ENCODE measurements around the gene KCNK3. TPM values are rescaled to one million over a fixed set of nuclear protein-coding genes. Genes with fewer than 3 reads are reported as not detected.

The KCNK3 gene
- polyA plus RNA-seq, 1 of the 3 experiments (the other 2 are of a cell fraction) = 0.16 TPM

DNA sequence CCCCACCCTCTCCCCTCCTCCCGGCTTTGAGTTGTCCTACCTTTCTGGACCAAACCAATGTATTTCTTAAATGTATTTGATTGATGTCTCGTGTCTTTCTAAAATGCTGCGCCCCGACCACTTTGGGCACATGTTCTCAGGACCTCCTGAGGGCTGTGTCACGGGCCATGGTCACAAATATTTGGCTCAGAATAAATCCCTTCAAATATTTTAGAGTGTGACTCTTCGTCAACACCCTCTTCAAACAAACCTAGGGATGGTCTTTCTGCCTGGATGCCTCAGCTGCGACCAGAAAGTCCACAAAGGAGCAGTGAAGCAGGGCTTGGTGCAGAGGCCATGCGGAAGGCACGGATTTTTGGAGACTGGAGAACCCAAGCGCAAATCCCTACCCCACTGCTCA is 70.5 kb downstream of the KCNK3 start:
- no peak overlapping the region for H2AFZ ChIP-seq (ENCODE audit: low read depth)
- 97% methylated on average over 10 of the region's 10 CpGs for WGBS (ENCODE audit: low lambda C conversion rate)
- H3K9me2 ChIP-seq = no peaks in the 10 kb centered on the region
- no peaks in the 10 kb centered on the region for H3F3A ChIP-seq (replicated peaks; ENCODE audit: insufficient read depth)
- peaks cover 14 to 17% of the 10 kb centered on the region in 2 experiments for H3K4me1 ChIP-seq (ENCODE audit: control insufficient read depth in 1 of 2, insufficient read depth in 2 of 2, low read depth in 1 of 2, low read length in 1 of 2)
- H3K4me3 ChIP-seq (ENCODE audit: low read depth in 2 of 2, low read length in 1 of 2) = no peak overlapping the region
- no peaks in the 10 kb centered on the region for H3K9me3 ChIP-seq
- no peak overlapping the region for H3K4me2 ChIP-seq
- no peaks in the 10 kb centered on the region for H3K27me3 ChIP-seq (ENCODE audit: insufficient read depth)
- POLR2A ChIA-PET = no interaction called here
- peaks cover 45% of the 10 kb centered on the region for H3K79me2 ChIP-seq (ENCODE audit: insufficient read depth)
- TF ChIP-seq, protein P1, sequence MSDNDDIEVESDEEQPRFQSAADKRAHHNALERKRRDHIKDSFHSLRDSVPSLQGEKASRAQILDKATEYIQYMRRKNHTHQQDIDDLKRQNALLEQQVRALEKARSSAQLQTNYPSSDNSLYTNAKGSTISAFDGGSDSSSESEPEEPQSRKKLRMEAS (IDR thresholded peaks at IDR 0.05; ENCODE audit: low read depth) = no peak
- H3K9ac ChIP-seq = no peak overlapping the region
- CTCF ChIA-PET = interaction anchor here (0.7 to 3.6 kb wide), 5 partner anchors 18 to 185 kb away, joined by 3 to 17 read pairs (median 5); no protein-coding TSS in a partner anchor
- peaks cover 2% of the 10 kb centered on the region in 2 experiments for H3K36me3 ChIP-seq (replicated peaks in 1 of 2; ENCODE audit: control insufficient read depth in 1 of 2, insufficient read depth in 2 of 2, low read length in 1 of 2)
- peaks cover 9% of the 10 kb centered on the region; the same call in 1 of the 2 replicates for H4K20me1 ChIP-seq (ENCODE audit: insufficient read depth)
- DNase-seq = no peak
- H3K27ac ChIP-seq (ENCODE audit: low read depth in 2 of 2, low read length in 1 of 2) = no peak overlapping the region

DNA sequence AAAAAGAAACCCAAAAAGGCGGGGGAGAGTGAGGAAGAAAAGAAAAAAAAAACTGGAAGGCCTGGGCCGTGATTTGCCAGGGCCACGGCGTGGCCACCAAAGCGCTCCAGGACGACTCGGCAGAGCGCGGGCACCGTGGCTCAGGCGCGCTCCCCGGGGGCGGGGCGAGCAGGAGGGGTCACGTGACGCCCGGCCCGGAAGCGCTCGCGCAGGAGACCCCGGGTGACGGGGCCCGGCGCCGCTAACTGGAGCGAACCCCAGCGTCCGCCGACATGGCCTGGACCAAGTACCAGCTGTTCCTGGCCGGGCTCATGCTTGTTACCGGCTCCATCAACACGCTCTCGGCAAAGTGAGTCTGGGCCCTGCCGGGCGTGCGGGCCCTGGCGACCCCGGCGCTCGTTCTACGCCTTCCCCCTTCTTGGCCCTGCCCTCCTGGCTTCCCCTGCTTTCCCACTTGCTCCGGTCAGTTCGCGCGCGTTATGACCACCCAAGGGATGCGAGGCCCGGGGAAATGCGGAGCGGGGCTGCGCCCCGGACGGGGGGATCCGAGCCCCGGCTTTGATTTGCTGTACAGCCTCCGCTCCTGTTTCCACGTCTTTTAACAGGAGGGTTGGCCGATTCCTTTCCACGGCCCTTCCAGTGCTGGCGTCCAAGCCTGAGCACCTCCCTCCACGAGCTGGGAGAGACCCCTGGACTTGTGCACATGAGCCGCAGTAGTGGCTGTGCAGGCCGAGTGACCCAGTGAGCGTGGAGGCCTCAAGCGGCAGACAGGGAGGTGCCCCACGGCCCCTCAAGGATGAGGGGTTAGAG is 71.8 kb downstream of the KCNK3 start, which contains the start of gene SLC35F6:
Gene SLC35F6, plus strand, starts transcription at position 207 of the 810 bp plus-strand sequence. Its CDS starts 66 bp downstream, at position 273.
- H3K4me3 ChIP-seq (ENCODE audit: low read depth in 2 of 2, low read length in 1 of 2) = peak within 1 kb of the TSS; percentile 85 to 96
- no peaks in the 10 kb centered on the region for H3K9me3 ChIP-seq
- ChIA-PET POLR2A (interaction anchor here (0.9 kb wide), 1 partner anchor 11 kb away, joined by 3 read pairs; no protein-coding TSS in a partner anchor), CTCF (interaction anchor here (0.6 to 3.6 kb wide), 9 partner anchors 9 to 286 kb away, joined by 3 to 17 read pairs (median 5); a partner anchor contains a TSS)
- H4K20me1 ChIP-seq (ENCODE audit: insufficient read depth) = peaks cover 21% of the 10 kb centered on the region; the same call in 1 of the 2 replicates
- peak within 1 kb of the TSS; percentile 94 for H3K4me2 ChIP-seq
- peak within 1 kb of the TSS; percentile 63 to 84 for H3K27ac ChIP-seq (ENCODE audit: low read depth in 2 of 2, low read length in 1 of 2)
- 3% methylated on average over 39 of the region's 68 CpGs for WGBS (ENCODE audit: low lambda C conversion rate)
- peak; percentile 99 for DNase-seq
- peaks cover 2 to 4% of the 10 kb centered on the region in 2 experiments for H3K36me3 ChIP-seq (replicated peaks in 1 of 2; ENCODE audit: control insufficient read depth in 1 of 2, insufficient read depth in 2 of 2, low read length in 1 of 2)
- H3K9ac ChIP-seq = peak within 1 kb of the TSS; percentile 91
- peaks cover 57% of the 10 kb centered on the region for H3K79me2 ChIP-seq (ENCODE audit: insufficient read depth)
- TF ChIP-seq TAF1 (IDR thresholded peaks at IDR 0.05; ENCODE audit: borderline replicate concordance, low read depth, low read length) = peak; percentile 60; the same call in 1 of the 2 replicates
- TF ChIP-seq FOXJ3 (CRISPR knock-in tag; IDR thresholded peaks at IDR 0.05) = no peak
- TF ChIP-seq, protein P2, sequence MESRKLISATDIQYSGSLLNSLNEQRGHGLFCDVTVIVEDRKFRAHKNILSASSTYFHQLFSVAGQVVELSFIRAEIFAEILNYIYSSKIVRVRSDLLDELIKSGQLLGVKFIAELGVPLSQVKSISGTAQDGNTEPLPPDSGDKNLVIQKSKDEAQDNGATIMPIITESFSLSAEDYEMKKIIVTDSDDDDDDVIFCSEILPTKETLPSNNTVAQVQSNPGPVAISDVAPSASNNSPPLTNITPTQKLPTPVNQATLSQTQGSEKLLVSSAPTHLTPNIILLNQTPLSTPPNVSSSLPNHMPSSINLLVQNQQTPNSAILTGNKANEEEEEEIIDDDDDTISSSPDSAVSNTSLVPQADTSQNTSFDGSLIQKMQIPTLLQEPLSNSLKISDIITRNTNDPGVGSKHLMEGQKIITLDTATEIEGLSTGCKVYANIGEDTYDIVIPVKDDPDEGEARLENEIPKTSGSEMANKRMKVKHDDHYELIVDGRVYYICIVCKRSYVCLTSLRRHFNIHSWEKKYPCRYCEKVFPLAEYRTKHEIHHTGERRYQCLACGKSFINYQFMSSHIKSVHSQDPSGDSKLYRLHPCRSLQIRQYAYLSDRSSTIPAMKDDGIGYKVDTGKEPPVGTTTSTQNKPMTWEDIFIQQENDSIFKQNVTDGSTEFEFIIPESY (IDR thresholded peaks at IDR 0.05; ENCODE audit: borderline replicate concordance, low read depth) = no peak
- TF ChIP-seq ELF1 (IDR thresholded peaks at IDR 0.05) = peak; percentile 85
- peak; percentile 85 for TF ChIP-seq POLR2AphosphoS5 (IDR thresholded peaks at IDR 0.05; ENCODE audit: low read depth, low read length)
- TF ChIP-seq, protein P3, sequence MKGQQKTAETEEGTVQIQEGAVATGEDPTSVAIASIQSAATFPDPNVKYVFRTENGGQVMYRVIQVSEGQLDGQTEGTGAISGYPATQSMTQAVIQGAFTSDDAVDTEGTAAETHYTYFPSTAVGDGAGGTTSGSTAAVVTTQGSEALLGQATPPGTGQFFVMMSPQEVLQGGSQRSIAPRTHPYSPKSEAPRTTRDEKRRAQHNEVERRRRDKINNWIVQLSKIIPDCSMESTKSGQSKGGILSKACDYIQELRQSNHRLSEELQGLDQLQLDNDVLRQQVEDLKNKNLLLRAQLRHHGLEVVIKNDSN (IDR thresholded peaks at IDR 0.05; ENCODE audit: borderline replicate concordance, low read depth) = peak; percentile 99
- TF ChIP-seq FOXM1 (IDR thresholded peaks at IDR 0.05; ENCODE audit: low read depth) = no peak
- TF ChIP-seq, protein P4, sequence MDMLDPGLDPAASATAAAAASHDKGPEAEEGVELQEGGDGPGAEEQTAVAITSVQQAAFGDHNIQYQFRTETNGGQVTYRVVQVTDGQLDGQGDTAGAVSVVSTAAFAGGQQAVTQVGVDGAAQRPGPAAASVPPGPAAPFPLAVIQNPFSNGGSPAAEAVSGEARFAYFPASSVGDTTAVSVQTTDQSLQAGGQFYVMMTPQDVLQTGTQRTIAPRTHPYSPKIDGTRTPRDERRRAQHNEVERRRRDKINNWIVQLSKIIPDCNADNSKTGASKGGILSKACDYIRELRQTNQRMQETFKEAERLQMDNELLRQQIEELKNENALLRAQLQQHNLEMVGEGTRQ (IDR thresholded peaks at IDR 0.05; ENCODE audit: borderline replicate concordance, low read depth, low read length) = peak; percentile 88
- peak; percentile 69 for TF ChIP-seq GABPA (IDR thresholded peaks at IDR 0.05; ENCODE audit: low read depth)
- TF ChIP-seq GATA2 (CRISPR knock-in tag; IDR thresholded peaks at IDR 0.05) = no peak
- peak; percentile 73 for TF ChIP-seq MXI1 (IDR thresholded peaks at IDR 0.05; ENCODE audit: low read depth, low read length)
- TF ChIP-seq, protein P1 (IDR thresholded peaks at IDR 0.05; ENCODE audit: low read depth) = peak; percentile 73
- TF ChIP-seq SIN3A (IDR thresholded peaks at IDR 0.05; ENCODE audit: borderline replicate concordance, low read depth, low read length) = 0 out of 2 replicates have a peak, but pooled peaks have one; percentile 51
- TF ChIP-seq FOSL2 (IDR thresholded peaks at IDR 0.05; ENCODE audit: borderline replicate concordance, low read depth) = no peak
- TF ChIP-seq NRF1 (IDR thresholded peaks at IDR 0.05; ENCODE audit: low read depth, low read length) = peak; percentile 24; the same call in 1 of the 2 replicates
- no peak for TF ChIP-seq YY1 (IDR thresholded peaks at IDR 0.05; ENCODE audit: low read depth)
- H3K27me3 ChIP-seq (ENCODE audit: insufficient read depth) = no peaks in the 10 kb centered on the region
- H3K4me1 ChIP-seq (ENCODE audit: control insufficient read depth in 1 of 2, insufficient read depth in 2 of 2, low read depth in 1 of 2, low read length in 1 of 2) = peaks cover 6 to 20% of the 10 kb centered on the region in 2 experiments; a peak in 3 of 4 replicates
- no peaks in the 10 kb centered on the region for H3F3A ChIP-seq (replicated peaks; ENCODE audit: insufficient read depth)
- peak within 1 kb of the TSS; percentile 94 for H2AFZ ChIP-seq (ENCODE audit: low read depth)
- no peaks in the 10 kb centered on the region for H3K9me2 ChIP-seq

Measured in SK-N-SH (cell line).